GM23338 (cell line): ENCODE results near the gene IQSEC3. TPM values are rescaled to one million over a fixed set of nuclear protein-coding genes. Genes with fewer than 3 reads are reported as not detected.

Source experiments
- ATAC-seq: fragments of 200-7000 bp; cut with Tn5 transposase; 3 replicates; pipeline ENCODE4 v1.9.1; 2020
- DNase-seq: peaks from one replicate; pipeline ENCODE4 v3.0.0-alpha.2; 2015; ENCODE audit warnings: low spot score
- H2AFZ ChIP-seq: fragments of 200-600 bp; sonication (generic); 2 replicates; pipeline ENCODE4 v1.8.0; 2016; ENCODE audit warnings: antibody characterized with exemption, mild to moderate bottlenecking, moderate library complexity
- H3F3A ChIP-seq: fragments of 200-600 bp; sonication (generic); replicated peaks from 2 replicates; pipeline ENCODE4 v1.8.0; 2017; ENCODE audit warnings: antibody characterized with exemption, mixed run types, low read depth
- H3K27ac ChIP-seq: fragments of 200-600 bp; sonication (generic); 2 replicates; pipeline ENCODE4 v1.6.1; 2016; ENCODE audit warnings: low read depth
- H3K27me3 ChIP-seq: fragments of 200-600 bp; sonication (generic); 2 replicates; pipeline ENCODE4 v1.8.0; 2016; ENCODE audit warnings: mild to moderate bottlenecking, mixed run types, moderate library complexity; ENCODE audit not compliant: insufficient read depth
- H3K36me3 ChIP-seq: fragments of 200-600 bp; sonication (generic); 2 replicates; pipeline ENCODE4 v1.8.0; 2016; ENCODE audit warnings: mild to moderate bottlenecking; ENCODE audit not compliant: insufficient read depth
- H3K4me1 ChIP-seq: fragments of 200-600 bp; sonication (generic); 2 replicates; pipeline ENCODE4 v1.8.0; 2016; ENCODE audit warnings: mild to moderate bottlenecking, moderate library complexity; ENCODE audit not compliant: insufficient read depth
- H3K4me2 ChIP-seq: fragments of 200-600 bp; sonication (generic); 2 replicates; pipeline ENCODE4 v1.7.1; 2017; ENCODE audit warnings: mixed run types
- H3K4me3 ChIP-seq: fragments of 200-600 bp; sonication (generic); 2 replicates; pipeline ENCODE4 v1.6.1; 2016; ENCODE audit warnings: mixed run types
- H3K79me2 ChIP-seq: fragments of 200-600 bp; sonication (generic); replicated peaks from 2 replicates; pipeline ENCODE4 v1.8.0; 2017; ENCODE audit warnings: mild to moderate bottlenecking; ENCODE audit not compliant: insufficient read depth
- H3K9me2 ChIP-seq: fragments of 200-600 bp; sonication (generic); 2 replicates; pipeline ENCODE4 v1.8.0; 2017; ENCODE audit not compliant: insufficient read depth
- H4K20me1 ChIP-seq: fragments of 200-600 bp; sonication (generic); replicated peaks from 2 replicates; pipeline ENCODE4 v1.8.0; 2017; ENCODE audit warnings: mild to moderate bottlenecking; ENCODE audit not compliant: insufficient read depth
- H3K27ac Mint-ChIP-seq: 2 replicates; pipeline ENCODE4 v1.8.0; 2020; ENCODE audit warnings: inconsistent platforms, mild to moderate bottlenecking, moderate library complexity, mixed read lengths
- H3K27me3 Mint-ChIP-seq: 3 replicates; pipeline ENCODE4 v1.8.0; 2022; ENCODE audit warnings: low read depth, mild to moderate bottlenecking, moderate library complexity, mixed read lengths, inconsistent platforms; ENCODE audit not compliant: insufficient read depth, poor library complexity
- H3K36me3 Mint-ChIP-seq: 3 replicates; pipeline ENCODE4 v1.8.0; 2021; ENCODE audit warnings: low read depth, mild to moderate bottlenecking, inconsistent platforms, moderate library complexity, mixed read lengths
- H3K4me1 Mint-ChIP-seq: 3 replicates; pipeline ENCODE4 v1.8.0; 2020; ENCODE audit warnings: mild to moderate bottlenecking, inconsistent platforms, mixed read lengths
- H3K4me3 Mint-ChIP-seq: 3 replicates; pipeline ENCODE4 v1.8.0; 2021; ENCODE audit warnings: moderate library complexity, mild to moderate bottlenecking, inconsistent platforms, mixed read lengths
- H3K9me3 Mint-ChIP-seq: 3 replicates; pipeline ENCODE4 v1.8.0; 2020; ENCODE audit warnings: moderate library complexity, mild to moderate bottlenecking, inconsistent platforms, mixed read lengths
- ETS1 ChIP-seq: IDR thresholded peaks from 2 replicates; pipeline ENCODE4 v1.6.1; 2016; ENCODE audit warnings: antibody characterized with exemption
- EZH2 ChIP-seq: fragments of 200-600 bp; sonication (generic); IDR thresholded peaks from one replicate; pipeline ENCODE4 v1.8.0; 2017; ENCODE audit warnings: antibody characterized with exemption, mild to moderate bottlenecking, low read depth; ENCODE audit not compliant: unreplicated experiment
- EZH2phosphoT487 ChIP-seq: fragments of 200-600 bp; sonication (generic); IDR thresholded peaks from one replicate; pipeline ENCODE4 v1.8.1; 2018; ENCODE audit warnings: antibody characterized with exemption; ENCODE audit not compliant: unreplicated experiment
- JUNB ChIP-seq: IDR thresholded peaks from one replicate; pipeline ENCODE4 v1.6.1; 2016; ENCODE audit warnings: antibody characterized with exemption; ENCODE audit not compliant: unreplicated experiment
- REST ChIP-seq: IDR thresholded peaks from one replicate; pipeline ENCODE4 v1.6.1; 2018; ENCODE audit warnings: antibody characterized with exemption; ENCODE audit not compliant: unreplicated experiment
- ZNF462 ChIP-seq: fragments of 250-450 bp; sonication (Bioruptor Pico); IDR thresholded peaks from 2 replicates; pipeline ENCODE4 v1.5.0; 2020; ENCODE audit warnings: mild to moderate bottlenecking, moderate library complexity
- polyA plus RNA-seq: library from polyadenylated mRNA; unstranded; fragments of >200 nt; fragmentation: Nextera tagmentation; extraction: Ambion mirVana; gene quantifications from 2 replicates; pipeline ENCODE4 v1.2.1, GENCODE V29; 2016
- total RNA-seq: library from RNA; depleted of rRNA; stranded (reverse); fragments of >200 nt; shearing (Covaris generic); gene quantifications from 2 replicates; pipeline ENCODE4 v1.2.3, GENCODE V29; 2014

IQSEC3 gene
- total and polyA plus RNA-seq, 2 experiments from 2014 or later, result 2.1 to 3.6 TPM

GRCh38 chr12:140162-140561, 73.6 kb downstream of the IQSEC3 start (continued):
- TF ChIP-seq REST, result no peak
- TF ChIP-seq EZH2, result no peak
- no peak for TF ChIP-seq EZH2phosphoT487

DNA sequence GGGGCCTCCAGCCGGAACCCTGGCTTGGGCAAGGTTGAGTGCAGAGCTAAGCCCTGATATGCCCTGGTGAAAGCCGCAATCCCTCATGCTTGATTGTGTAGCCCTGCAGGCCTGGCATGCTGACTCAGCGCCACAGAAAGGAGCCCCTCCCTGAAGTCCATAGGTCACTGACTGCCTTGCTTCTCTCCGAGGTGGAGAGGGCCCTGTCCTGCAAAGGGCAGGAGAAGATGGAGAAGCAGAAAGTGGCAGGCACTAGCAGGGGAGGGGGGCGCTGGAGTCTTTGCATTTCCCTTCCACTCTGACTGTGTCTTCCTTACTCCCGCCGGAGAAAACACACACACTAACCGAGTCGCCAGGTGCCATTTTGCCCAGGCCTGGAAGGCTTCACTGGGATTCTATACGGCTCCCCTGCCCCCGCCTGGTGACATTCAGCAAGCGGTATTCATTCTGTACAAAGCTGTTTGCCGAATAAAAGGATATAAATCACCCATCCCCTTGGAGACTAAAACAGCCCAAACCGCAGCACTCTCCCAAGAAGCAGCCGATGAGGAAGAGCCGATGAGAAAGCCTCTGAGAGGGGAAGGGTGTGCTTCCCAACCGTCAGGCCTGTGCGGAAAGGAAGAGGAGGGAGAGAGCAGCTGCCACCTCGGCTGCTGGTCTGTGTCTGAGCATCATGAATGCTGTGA, 77.5 kb downstream of the IQSEC3 start:
- Histone ChIP-seq H2AFZ (peak overlapping the region; percentile 69), H3K9me2 (no peaks in the 10 kb centered on the region), H3K4me1 (peaks cover 41% of the 10 kb centered on the region), H4K20me1 (no peaks in the 10 kb centered on the region), H3K4me3 (no peak overlapping the region), H3F3A (0 out of 2 replicates have a peak, but pooled peaks cover 4% of the 10 kb centered on the region), H3K4me2 (peak overlapping the region; percentile 51; the same call in 1 of the 2 replicates), H3K27me3 (peaks cover 18% of the 10 kb centered on the region), H3K27ac (no peak overlapping the region), H3K79me2 (no peaks in the 10 kb centered on the region), H3K36me3 (no peaks in the 10 kb centered on the region)
- H3K4me1 Mint-ChIP-seq, result peaks cover 73% of the 10 kb centered on the region
- no peak overlapping the region for H3K27ac Mint-ChIP-seq
- H3K4me3 Mint-ChIP-seq, result no peak overlapping the region; the same call in 2 of the 3 replicates
- peaks cover 35% of the 10 kb centered on the region for H3K27me3 Mint-ChIP-seq
- no peaks in the 10 kb centered on the region for H3K36me3 Mint-ChIP-seq
- no peak for TF ChIP-seq EZH2
- no peaks in the 10 kb centered on the region for H3K9me3 Mint-ChIP-seq
- peak; percentile 8 for ATAC-seq
- DNase-seq, result peak; percentile 40

GRCh38 chr12:144650-145284, 78.2 kb downstream of the IQSEC3 start:
- no peak overlapping the region for H3K4me3 Mint-ChIP-seq
- Histone ChIP-seq H2AFZ (peak overlapping the region; percentile 69), H3K9me2 (no peaks in the 10 kb centered on the region), H3K27me3 (peaks cover 12% of the 10 kb centered on the region), H3K4me1 (peaks cover 34% of the 10 kb centered on the region), H3F3A (0 out of 2 replicates have a peak, but pooled peaks cover 4% of the 10 kb centered on the region), H3K4me3 (no peak overlapping the region), H3K36me3 (no peaks in the 10 kb centered on the region), H3K4me2 (peak overlapping the region; percentile 51; the same call in 1 of the 2 replicates), H4K20me1 (no peaks in the 10 kb centered on the region), H3K79me2 (no peaks in the 10 kb centered on the region), H3K27ac (no peak overlapping the region)
- no peaks in the 10 kb centered on the region for H3K36me3 Mint-ChIP-seq
- ATAC-seq (no peak), DNase-seq (no peak)
- H3K27ac Mint-ChIP-seq, result no peak overlapping the region
- no peak for TF ChIP-seq ETS1
- TF ChIP-seq EZH2, result no peak
- no peak for TF ChIP-seq JUNB
- no peak for TF ChIP-seq ZNF462
- TF ChIP-seq EZH2phosphoT487, result no peak
- H3K4me1 Mint-ChIP-seq, result peaks cover 73% of the 10 kb centered on the region
- H3K9me3 Mint-ChIP-seq, result no peaks in the 10 kb centered on the region
- peaks cover 29% of the 10 kb centered on the region for H3K27me3 Mint-ChIP-seq
